ENCODE measurements around the gene PACRG.

PACRG gene

DNA sequence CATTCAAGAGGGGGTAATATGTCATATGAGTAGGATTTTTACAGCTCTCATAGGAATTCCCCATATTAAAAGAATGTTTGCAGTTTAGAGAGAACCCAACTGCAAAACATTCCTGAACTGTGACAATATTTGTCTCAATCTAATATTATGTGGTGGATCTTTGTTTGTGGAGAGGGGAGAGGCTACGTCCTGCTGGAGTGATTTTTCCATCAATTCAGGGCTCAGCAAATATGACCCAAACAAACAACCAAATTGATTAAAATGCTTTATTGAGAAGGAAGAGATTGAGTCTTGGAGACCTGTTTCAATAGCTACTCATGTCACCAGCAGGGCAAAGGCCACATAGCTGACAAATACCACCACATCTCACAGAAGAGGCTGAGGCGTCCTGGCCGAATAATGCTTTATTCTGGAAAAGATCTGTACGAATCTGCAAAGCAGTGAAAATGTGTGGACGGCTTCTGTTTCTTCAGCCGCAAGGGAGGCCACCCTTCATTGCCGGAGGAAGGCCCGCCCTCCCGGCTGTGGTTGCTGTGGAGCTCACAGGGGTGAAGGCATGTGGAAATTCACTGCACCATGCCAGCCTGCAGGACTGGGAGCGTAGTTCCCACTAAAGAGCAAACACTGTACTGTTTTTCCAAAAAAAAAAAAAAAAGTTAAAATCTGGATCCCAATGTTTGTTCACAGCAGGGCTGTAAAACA, 597.1 kb downstream of the PACRG start:
- DNase-seq, result no peak

DNA sequence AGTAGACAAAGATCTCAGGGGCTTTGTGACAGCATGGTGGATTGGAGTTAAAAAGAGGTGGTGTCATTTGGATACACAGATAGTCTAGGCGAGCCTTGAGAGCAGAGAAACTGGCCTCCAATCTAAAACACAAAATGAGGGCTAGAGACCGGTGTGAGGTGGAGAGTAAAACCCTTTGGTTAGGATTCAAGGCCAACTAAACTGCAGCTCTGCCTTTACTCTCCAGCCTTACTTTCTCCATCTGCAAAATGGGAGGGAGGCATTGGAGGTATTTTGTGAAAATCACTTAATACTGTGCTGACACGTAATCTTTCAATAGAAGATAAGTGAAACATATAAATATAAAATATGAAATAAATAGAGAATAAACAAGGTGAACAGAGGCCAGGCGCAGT, 597.6 kb downstream of the PACRG start:
- DNase-seq, result no peak

DNA sequence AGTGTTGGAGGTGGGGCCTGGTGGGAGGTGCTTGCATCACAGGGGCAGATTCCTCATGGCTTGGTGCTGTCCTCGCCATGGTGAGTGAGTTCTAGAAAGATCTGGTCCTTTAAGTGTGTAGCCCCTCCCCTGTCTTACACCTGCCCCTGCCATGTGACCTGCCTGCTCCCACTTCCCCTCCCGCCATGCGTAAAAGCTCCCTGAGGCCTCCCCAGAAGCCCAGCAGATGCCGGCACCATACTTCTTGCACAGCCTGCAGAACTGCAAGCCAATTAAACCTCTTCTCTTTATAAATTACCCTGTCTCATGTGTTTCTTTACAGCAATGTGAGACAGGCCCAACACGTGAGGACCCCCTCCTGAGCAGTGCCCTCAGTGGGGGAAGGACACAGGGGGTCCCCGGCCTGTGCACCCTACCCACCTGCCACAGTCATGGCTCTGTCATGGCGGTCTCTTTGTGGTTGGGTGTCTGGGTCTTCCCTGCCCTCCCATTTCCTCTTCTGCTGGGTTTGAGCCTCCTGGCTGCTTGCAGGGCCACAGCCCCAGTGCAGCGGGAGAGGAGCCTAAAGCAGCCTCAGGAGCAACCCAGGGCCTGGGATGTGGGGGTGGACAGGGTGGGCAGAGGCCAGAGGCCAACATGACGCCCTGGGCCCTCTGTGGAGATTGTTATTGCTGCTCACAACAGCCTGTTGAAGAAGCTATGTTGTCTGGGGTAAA, 599.5 kb downstream of the PACRG start:
- DNase-seq, result no peak

DNA sequence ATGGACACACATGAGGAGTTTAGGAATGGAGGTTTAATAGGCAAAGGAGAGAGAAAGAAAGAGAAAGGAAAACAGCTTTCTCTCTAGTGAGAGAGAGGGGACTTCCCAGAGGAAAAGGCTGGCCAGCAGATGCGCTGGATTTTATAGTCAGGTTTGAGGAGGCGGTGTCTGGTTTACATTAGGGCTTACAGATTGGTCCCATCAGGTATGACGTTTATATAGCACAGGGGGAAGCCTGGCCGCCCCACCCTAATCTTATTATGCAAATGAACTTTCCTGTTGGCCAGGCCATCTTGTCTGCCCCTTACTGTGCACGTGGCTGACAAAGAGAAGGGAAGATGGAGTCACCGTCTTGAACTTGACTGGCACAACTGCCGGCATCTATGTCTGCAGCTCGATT, 600.1 kb downstream of the PACRG start:
- DNase-seq, result no peak

DNA sequence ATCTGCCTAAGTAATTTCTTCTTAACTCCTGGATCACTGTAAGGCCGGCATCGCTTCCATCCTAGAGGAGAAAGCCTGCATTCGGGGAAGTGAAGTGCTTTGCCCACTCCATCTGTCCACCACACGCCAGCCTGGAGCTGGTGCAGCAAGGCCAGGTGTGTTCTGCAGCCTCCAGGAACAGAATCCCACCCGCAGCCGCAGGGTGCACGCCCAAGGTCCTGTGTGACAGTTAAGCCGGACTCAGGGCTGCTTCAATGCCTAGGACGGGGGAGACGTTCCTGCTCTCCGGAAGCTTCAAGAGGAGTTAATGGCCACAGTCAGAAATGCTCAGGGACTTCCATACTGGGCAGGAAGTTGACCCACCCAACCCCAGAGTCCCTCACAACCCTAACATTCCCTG, 600.6 kb downstream of the PACRG start:
- no peak for DNase-seq

DNA sequence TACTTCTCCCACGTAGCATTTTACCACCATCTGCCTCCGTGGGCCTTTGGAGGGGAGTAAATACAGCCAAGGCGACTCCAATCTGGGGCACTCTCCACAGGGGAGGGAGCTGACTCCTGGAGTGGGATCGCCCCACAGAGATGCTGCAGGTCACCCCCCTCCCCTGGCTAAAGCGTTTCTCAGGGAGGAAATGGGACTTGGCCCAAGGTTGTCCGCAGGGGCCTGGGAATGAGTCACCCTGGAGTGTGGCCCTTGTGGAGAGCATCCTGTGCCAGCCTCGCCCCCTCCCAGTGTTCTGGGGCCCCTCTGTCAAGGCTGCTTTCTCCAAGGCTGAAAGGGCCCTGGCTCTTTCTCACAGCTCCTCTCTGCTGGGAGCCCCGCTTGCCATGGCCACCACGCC, 602.2 kb downstream of the PACRG start:
- no peak for DNase-seq

DNA sequence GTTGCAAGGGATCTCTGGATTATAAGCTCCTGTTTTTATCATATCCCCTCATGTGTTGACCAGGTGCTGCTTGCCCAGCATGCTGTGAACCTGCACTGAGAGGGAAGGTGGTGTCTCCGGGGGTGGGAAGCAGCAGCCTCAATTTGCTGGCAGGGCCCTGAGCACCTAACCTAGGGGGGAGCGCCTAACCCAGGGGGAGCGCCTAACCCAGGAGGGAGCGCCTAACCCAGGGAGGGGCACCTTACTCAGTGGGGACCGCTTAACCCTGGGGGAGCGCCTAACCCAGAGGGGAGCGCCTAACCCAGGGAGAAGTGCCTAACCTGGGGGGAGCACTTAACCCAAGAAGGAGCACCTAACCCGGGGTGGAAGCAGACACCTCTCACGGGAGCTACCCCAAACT, 603.5 kb downstream of the PACRG start:
- DNase-seq, result no peak

DNA sequence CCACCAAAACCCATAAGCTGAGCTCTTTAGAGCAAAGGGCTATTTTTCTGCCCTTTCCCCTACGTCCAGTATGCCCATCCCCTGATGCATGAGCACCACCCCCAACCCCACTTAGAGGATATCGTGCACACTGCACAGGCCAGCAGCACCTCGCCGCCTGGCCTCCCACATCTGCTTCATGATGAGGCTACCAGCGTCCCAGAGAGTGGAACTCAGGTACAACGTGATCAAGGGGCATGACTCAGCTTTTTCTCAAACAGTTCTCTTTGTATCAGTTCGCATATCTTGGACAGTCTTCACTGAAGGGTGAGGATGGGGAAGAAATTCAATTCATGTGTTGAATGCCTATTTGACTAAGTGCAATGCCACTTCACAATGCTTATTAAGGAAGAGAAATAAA, 604.8 kb downstream of the PACRG start:
- DNase-seq, result no peak

DNA sequence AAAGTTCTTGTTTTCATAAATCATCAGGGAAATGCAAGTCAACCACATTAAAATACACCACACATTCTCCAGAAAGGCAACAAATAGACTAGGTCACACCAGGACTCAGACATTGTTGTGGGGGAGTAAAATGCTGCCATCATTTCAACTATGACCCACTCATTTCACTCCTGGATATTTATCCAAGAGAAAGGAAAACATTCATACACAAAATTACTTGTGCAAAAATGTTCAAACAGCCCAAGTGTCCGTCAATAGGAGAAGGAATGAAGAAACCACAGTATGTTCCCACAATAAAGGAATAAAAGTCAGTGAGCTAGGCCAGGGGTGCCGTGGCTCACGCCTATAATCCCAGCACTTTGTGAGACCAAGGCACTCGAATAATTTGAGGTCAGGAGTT, 605.3 kb downstream of the PACRG start:
- DNase-seq, result no peak

DNA sequence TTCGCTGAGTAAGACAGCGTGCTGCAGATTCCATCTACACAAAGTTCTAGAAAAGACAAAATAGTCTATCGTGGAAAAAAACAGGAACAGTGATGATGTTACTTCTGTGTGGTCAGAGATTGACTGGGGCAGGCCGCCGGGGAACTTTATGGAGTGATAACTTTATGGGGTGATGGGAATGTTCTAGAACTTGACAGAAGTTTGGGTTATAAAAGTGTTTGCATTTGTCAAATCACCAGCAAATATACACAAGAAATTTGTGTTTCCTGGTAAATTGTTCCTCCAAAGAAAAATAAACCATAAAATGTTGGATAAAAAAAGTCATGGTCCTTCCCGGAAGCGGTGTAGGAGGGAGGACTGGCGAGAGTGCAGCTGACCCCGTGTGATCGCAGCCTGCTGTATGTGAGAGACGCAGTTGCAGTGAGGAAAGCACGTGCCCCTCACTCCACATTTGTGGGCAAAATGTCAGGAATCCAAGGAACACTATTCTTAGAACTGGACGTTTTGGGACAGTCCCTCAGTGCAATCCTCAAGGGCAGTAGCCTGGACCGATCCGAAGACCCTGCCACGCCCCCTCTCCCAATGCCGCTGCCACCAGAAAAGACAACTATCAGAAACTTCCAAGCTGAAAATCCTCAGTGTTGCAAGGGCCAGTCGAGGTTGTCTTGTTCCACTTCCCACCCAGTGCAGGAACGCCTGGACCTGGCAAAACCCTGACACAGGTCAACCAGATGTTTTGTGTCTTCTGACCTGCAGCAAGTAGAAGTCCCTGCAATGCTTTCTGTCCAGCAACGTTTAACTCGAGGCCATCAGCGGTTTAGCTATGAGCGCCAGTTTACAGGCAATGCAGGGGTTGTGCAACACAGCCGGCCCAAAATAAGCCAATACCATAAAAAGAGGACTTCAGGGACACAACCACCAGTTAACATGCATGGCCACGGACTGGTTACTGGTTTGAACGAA, 606.2 kb downstream of the PACRG start:
- DNase-seq, result no peak

DNA sequence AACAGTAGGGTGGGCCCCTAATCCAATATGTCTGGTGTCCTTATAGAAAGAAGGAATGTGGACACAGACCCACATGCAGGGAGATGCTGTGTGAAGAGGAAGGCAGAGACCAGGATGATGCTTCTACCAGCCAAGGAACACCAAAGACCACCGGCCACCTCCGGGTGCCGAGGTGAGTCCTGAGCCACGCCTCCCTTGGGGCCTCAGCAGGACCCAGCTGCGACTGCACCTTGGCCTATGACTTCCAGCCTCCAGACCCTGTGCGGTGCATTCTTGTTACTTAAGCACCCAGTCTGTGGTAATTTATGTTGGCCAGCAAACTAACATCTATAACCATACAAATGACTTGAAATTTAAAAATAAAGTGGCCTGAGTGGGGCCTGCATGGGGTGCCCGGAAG, 607.3 kb downstream of the PACRG start:
- DNase-seq, result no peak

DNA sequence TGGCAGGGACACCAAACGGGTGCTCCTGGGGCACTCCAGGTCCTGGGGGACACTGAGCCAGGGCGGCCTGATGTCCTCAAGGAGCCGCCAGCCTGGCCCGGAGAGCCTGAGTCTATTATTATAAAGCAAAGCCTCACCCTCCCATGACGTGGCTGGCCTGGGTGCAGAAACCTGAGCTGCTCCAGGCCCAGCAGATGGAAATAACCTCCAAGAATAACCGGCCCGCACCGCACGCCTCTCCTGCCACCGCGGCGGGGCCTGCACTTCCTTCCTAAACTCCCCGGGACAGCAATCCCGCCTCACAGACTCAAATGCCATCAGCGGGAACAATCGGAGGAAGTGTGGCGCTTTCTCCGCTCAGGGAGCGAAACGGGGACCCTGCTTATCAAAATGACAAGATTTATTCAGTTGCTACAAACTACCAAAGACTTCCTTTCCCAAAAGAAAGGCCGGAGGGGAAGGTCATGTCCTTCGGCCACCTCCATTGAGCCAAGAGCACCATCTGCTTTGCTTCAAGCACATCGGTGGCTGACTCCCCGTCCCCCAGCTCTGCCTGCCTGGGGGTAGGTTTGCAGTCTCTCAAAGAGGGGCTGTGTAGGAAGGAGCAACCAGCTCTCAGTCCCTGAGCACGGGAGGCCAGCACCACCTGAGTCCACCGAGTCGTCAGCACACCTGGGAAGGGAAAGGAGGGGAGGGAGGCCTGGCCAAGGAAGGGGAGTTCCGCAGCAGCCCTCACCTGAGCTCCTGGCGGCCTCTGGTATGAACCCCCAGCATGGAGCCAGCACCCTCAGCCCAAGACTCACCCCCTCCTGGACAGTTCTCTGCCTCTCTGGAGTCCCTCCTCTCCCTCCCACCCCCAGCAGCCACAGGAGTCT, 608.1 kb downstream of the PACRG start:
- DNase-seq, result no peak

DNA sequence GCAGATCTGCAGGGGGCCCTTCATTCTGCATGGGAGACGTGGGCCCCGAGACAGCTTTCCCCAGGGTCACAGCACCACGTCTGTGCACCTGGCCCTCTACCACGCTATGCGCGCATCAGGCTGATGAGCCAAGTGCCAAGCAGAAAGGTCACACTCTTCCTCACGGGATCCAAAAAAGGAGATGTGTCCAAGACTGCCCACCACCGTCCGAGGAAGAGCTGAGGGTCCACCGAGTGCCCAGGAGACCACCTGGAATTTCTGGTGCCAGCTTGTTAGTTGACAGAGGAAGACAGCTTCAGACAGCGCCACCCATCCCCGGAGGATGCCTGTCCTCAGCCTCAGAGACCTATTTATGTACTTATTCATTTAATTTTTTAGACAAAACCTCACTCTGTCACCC, 609.2 kb downstream of the PACRG start:
- DNase-seq, result no peak

DNA sequence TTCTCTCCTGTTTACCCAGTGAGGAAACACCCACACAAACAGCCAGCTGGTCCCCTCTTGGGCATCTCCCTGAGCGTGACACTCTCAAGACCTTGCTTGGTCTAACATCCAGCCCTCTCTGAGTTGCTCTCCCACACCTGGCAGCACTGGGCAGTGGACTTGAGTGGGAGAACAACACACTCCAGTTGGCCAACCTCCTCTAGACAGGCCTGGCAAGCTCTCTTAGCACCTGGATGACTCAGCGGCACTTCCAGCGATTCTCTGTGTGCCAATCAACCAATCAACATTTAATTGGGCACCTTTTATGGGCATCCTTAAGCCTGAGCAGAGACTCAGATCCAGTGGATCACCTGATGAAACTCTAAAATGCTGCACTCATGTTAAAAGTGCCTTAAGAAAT, 610.2 kb downstream of the PACRG start:
- no peak for DNase-seq

DNA sequence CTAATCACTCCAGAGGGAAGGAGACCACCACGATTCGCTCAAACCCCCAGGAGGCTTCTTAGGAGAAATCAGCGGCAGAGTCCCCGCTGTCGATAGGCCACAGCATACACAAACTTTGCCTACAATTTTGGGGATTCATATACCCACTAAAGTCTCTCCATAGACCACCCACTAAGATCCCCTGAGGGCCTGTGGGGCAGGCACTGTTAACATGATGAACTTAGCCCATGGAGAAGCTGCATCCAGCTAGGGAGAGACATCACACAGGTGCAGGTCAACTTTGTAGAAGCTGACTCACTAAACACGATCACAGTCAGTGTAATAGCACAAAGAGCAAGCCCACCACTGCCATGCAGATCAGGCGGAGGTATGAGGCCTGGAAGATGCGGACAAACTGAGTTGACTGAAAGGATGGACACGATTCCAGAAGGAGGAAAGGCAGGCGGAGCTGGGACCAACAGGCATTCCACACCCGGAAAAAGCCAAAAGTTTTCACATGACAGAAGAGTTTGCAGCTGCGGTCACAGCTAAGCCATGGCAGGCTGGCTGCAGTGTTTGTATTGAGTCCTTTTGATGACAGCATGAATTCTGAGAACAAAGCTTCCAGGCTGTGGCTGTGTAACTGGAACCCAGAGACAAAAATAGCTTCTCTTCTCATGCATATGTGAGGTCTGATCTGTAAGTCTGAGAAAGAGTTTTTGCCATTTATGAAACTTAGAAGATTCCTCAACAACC, 611.1 kb downstream of the PACRG start:
- DNase-seq, result peak; percentile 65

DNA sequence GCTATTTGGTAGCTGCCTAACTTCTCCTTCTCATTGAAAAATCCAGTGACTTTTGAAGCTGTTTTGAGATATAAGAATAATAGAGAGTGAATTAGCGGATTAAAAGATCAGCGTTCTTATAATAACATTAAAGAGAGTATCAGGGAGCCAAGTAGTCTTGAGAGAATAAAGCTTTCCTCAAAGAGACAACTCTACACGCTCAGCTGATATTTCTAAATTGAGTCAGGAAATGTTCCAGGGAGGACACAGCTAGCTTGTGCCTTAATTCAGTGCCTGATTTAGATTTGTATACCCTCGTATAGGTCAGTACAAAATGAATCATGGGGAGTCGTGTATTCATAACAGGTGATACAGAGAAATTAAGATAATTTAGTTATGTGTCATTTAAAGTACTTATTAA, 611.7 kb downstream of the PACRG start:
- DNase-seq, result no peak

DNA sequence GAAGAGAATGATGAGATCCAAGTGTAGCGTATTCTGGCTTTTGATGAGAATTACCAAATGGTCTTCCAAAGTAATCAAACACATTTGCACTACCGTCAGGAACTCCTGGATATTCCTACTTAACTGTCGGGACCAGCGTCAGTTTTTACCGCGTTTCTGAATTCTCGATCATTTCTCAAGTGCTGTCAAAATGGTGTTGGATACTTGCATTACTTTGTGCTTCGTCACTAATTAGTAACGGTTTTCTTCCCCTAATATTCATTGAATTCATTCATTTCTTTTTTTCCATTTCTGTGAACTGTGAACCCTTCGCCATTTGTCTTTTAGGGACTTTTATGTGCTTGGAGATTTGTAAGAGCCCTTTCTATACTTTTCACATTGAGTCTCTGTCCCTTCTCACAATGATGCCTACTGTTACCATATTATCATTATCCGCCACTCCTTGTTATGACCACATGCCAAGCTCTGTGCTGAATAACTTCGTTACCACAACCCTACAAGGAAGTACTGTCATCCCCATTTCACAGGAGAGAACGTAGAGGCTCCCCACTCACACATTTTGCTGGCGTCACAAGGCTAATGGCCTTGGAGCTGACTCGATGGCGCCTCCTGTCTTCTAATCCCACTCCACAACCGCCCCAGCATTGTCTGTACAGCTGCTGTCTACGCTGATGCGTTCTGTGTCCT, 612.6 kb downstream of the PACRG start:
- DNase-seq, result no peak

DNA sequence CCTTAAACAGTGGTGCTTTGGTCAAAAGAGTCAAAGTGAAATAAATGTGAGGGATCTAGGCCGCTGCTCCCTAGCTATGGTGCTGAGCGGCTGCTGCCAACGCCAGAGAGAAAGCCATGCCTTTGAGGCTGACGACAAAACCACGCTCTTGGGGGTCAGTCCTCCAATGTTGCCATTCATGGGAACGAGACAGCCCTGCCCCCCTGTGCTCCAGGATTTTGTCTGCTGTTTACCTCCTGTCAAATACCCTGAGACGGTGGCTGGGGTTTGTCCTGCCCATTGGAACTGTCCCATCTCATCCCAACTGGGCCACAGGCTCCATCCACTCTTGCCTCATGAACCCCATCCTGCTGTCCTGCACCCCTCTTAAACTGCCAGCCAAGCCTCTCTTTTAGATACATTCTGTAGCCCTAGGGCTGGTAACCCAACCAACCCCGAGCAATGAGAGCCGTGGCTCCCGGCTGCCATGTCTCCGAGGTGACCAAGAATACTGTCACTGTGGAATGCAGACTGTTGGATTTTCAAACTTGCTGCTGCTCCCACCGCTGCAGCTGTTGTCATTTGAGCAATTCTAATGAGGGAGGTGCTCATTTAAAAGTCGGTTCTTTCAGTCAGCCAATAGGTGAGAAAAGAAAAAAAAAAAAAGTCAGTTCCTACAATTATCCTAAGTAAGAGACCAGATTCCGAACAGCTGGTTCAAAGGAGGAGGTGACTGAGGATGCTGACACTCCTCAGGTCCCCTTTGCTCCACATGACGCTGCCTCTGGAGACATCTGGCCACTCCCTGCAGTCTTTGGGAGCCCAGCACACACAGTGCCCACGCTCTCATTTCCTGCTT, 613.7 kb downstream of the PACRG start:
- no peak for DNase-seq

DNA sequence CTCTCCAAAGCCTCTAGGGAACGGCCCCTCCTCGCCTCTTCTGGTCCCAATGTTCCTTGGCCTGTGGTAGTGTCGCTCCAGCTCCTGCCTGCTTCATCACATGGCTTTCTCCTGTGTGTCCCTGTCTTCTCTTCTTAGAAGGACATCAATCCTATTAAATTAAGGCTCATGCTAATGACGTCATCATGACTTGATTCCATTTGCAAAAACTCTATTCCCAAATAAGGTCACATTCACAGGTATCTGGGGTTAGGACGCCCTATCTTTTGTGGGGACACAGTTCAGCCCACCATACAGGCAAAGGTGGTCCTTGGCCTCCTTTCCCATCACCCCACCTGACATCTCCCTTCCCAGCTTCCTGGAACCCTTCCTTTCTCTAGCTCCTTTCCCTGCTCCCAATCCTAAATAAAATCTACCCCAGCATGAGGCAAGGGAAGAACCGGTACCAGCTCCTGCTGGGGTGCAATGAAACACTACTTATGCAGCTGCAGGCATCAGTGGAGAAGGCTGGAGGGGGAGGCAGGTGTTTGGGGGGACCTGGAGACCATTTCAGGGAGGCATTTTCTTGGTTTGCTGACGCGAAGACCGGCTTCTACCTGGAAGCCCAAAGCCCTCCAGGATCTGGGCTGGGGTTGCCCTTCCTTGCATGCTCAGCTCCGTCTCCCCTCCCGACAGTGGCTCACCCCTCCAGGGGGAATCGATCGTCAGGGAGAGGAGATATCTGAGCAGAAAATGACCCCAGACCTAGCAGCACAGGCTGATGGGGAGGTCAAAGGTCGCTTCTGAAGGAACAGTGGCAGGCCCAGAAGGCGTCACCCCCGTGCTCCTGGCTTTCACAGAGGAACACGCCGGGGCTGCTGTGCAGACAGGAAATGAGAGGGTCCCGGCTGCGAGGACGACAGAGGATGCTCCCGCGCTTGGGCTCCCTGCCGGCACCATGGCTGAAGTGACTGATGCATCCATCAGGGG, 615.1 kb downstream of the PACRG start:
- DNase-seq, result no peak

Data from RPMI8226 (cell line).